ENCODE measurements around the gene ZBTB22.

Gene ZBTB22

DNA sequence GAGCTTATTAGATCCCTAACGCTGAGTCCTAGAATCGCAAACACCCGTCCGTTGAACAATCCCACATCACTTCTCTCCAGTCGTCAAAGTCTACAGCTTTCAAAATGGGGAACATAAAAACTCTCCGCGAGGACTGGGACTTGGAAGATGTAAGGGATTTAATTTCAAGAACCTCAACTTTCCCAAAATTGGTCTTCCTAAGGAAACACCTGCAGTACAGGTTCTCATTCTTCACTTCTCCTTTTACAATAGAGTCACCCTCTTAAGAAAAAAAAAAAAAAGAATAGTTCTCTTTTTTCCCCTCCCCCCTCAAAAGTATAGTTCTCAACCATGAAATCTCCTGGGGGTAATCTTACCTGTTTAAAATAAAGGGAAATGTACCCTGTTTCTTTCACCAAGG, 6.6 kb upstream of the ZBTB22 start:
- DNase-seq (ENCODE audit: low spot score) = no peak

- DNase-seq (ENCODE audit: low spot score) = no peak
Measured at GRCh38 chr6:33323623-33323948, 6.0 kb upstream of the ZBTB22 start.

DNA sequence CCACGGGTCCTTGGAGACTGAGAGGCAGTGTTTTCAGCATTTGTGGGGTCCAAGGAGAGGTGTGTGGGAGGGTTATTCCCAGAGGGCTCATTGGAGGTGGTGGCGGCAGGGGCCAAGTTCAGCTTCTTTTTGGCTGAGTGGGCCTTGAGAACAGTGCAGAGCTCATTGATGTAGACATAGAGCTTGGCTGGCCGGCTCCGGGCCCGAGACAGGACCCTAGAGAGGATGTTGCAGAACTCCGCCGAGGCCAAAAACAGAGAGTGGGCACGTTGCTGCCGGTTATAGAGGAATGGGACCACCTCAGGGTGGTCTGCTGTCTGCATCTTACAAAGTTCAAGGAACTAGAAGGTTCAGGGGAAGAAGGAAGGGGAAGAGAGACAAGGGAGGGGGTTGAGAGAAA, 3.7 kb upstream of the ZBTB22 start:
- DNase-seq (ENCODE audit: low spot score) = no peak

DNA sequence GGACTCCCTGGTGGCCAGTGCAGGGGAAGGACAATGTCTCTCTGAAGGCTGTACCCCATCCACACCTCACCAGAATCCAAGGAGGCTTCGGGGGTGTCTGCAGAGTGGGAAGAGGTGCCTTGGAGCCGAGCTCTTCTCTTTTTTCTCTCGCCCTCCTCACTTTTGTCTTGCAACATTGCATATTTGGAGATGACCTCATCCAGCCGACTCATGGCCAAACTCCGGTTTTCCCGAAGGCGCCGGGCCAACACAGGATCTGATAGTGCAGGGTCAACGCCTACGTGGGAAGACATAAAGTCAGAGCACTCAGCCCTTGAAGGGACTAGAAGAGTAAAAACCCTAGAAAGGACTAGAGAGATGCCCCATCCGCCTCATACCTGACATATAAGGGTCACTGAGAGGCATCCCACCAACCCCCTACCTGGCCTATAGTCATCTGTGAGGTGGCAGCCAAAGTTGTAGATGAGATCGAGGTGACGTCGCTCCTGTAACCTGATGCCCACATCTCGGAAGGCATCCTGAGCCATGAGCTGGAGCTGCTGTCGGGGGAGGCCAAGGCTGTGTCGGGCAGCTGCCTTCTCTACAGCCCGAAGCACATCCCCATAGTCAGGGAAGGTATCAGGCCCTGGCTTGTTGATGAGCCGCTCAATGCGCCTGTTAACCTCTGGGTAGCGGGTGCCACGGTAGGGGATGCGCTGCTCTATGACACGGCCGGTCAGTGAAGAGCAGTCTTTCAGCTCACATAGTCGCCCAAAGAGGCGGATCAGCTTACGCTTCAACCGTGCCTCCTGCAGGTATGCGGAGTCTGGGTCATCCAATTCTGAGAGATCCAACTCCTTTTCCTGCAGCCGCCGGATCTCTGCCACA, 3.0 kb upstream of the ZBTB22 start:
- peak; percentile 91 for DNase-seq (ENCODE audit: low spot score)

DNA sequence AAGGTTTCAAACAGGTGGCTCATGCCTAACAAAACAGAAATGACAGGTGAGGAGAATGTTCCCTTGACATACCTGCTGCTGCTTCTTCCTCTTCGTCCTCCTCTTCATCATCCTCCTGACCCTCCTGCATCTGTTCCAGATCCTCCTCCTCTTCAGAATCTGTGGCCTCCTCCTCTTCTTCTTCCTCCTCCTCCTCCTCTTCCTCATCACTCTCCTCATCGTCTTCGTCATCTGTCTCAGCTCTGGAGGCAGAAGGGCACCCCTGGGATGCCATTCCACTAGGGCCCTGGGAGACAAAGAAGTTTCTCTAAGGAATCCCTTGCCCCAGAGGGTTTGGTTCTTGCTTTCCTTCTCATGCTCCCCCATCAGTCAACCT, 2.4 kb upstream of the ZBTB22 start:
- DNase-seq (ENCODE audit: low spot score) = no peak

- DNase-seq (ENCODE audit: low spot score) = no peak
Measured at GRCh38 chr6:33318426-33319073, 1.0 kb upstream of the ZBTB22 start.

- no peak for DNase-seq (ENCODE audit: low spot score)
Measured at GRCh38 chr6:33317419-33317668, 200 bp downstream of the ZBTB22 start.

DNA sequence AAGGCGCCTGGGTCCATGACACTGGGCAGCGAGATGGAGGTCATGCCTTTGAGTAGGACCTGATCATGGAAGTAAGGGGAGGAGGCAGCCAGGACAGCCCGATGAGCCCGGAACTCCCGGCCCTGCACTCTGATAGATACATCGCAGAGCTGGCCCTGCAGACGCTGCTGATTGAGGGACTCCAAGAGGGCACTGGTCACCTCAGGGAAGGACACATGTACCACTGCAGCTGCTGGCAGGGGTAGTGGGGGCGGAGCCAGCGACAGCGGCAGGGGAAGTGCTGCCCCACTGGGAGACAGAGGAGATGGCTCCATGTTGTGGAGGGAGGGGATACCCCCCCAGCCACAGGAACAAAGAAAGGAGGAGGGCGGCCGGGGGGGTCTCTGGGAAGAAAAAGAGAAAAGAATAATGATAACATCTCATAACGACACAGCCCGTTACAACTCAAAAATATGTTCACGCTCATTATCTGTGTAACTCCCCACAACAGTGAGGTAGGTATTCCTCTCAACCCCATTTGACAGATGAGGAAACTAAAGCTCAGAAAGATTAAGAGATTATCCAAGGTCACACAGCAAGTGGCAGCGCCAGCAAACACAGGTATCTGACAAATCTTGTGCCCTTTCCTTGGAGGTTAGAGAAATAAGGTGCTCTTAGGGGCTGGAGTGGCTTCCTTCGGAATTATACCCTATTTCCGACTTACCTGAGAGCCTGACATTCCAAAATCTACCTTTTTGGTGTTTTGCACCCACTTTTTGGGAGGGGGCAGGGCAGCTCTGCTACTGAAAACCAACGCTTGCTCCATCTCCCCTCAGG, 733 bp downstream of the ZBTB22 start:
- no peak for DNase-seq (ENCODE audit: low spot score)

DNA sequence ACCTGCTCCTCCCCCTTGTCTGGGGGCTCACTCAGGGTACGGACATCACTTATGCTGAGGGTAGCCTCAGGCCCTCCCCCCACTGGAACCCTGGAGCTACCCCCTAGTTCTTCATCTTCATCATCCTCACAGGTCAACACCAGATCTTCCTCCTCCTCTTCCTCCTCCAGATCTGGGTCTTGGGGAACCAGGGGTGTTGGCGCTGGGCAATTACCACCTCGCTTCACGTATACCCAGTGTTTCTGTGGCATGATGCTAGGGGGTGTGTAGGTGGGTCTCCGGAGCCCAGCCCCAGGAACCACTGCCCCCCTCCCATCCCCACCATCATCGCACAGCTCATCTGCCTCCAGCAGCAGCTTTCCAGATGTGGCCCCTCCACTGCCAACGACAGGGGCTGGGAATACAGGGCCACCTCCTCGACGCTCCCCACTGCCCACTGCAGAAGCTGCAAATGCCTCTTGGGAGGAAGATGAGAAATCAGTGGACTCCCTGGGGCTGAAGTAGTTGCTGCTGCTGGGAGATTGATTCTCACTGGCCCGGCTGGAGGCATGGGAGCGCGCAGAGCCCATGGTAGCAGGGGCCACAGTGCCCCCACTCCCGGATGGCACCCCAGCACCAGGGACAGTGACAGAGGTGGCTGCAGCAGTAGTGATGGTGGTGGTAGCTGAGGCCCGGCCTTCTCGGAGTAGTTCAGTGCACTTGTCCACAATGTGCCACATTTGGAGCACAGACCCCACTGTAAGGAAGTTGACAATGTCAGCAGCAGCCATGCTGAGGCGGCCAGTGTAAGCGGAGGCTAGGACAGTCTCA, 1.5 kb downstream of the ZBTB22 start:
- DNase-seq (ENCODE audit: low spot score) = no peak

DNA sequence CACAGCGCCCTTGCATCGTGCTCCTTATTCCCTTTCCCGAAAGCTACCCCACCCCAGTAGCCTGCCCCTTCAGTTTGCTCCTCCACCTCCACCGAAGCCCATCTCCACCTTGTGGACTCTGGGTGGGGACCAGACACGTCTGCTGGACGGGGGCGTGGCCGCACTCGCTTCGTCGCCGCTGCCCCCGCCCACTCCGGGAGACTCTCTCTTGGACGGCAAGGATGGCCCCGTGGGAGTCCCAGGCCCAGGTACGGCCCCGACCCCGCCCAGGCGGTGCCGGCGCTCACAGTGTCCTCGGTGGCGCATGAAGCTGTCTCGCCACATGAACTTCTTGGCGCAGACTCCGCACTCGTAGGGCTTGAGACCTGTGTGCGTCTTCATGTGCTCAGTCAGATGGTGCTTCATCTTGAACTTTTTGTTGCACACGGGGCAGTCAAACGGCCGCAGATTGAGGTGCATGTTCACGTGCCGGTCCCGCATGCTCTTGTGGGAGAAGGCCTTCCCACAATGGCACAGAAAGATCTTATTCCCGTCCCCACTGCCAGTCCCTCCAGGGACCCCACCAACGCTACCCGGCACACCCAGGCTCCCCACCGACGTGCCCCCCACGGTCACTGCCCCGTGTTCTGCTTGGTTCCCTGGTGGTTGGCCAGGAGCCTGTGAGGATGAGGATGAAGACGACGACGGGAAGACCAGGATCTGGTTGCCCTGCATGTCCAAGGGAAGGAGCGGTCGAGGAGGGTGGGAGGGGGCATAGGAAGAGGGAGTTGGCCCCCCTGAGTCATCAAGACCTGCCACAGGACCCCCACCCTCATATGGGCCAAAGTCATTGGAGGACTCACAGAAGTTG, 2.4 kb downstream of the ZBTB22 start:
- DNase-seq (ENCODE audit: low spot score) = no peak

DNA sequence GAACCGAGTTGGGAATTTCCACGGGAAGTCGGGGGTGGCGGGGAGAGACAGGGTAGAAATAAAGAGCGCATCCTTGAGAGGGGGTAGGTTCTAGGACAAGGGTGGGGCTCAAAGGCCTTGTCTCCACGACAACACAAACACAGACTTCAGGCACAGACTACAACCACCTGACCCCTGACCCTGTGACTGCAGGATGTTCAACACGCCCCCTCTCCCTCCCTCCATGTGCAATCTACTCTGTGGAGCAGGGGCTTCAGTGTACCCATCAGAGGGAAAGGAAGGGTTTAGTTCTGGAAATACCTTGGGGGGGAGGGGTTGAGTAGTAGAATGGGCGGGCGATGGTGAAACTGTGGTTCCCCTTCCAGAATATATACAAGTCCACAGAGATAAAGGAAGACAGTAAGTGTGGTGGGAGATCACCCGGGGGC, 3.0 kb downstream of the ZBTB22 start:
- peak; percentile 75 for DNase-seq (ENCODE audit: low spot score)

GRCh38 chr6:33313709-33314514, 3.6 kb downstream of the ZBTB22 start, which contains the start of gene TAPBP:
TSS of gene TAPBP (minus strand) at chr6:33314078. CDS start at chr6:33314041, 37 bp downstream.
- peak; percentile 62 for DNase-seq (ENCODE audit: low spot score)

- DNase-seq (ENCODE audit: low spot score) = peak; percentile 65
Measured at GRCh38 chr6:33313105-33313708, 4.3 kb downstream of the ZBTB22 start.

GRCh38 chr6:33312361-33313104, 5.0 kb downstream of the ZBTB22 start:
- DNase-seq (ENCODE audit: low spot score) = peak; percentile 68

GRCh38 chr6:33306356-33306755, 11.2 kb downstream of the ZBTB22 start:
- no peak for DNase-seq (ENCODE audit: low spot score)

- no peak for DNase-seq (ENCODE audit: low spot score)
Measured at GRCh38 chr6:33305052-33305451, 12.5 kb downstream of the ZBTB22 start.

- no peak for DNase-seq (ENCODE audit: low spot score)
Measured at GRCh38 chr6:33304216-33304615, 13.3 kb downstream of the ZBTB22 start.

DNA sequence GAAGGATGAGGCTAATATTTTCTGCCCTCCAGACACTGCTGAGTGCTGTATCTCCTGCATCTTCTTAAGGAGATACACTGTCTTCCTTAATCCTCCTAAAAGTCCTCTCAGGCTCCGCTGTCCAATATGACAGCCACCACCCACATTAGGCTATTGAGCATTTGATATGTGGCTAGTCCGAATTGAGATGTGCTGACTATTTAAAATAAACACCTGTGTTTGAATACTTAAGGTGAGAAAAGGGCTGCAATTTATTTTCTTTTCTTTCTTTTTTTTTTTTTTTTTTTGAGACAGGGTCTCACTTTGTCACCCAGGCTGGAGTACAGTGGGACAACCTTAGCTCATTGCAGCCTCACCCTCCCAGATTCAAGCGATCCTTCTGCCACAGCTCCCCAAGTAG, 15.7 kb downstream of the ZBTB22 start:
- no peak for DNase-seq (ENCODE audit: low spot score)

GRCh38 chr6:33299237-33299944, 18.2 kb downstream of the ZBTB22 start:
- DNase-seq (ENCODE audit: low spot score) = peak; percentile 95

All from RKO (cell line).